K562 (cell line): ENCODE data around the gene PCDHA10. TPM values are rescaled to one million over a fixed set of nuclear protein-coding genes. Genes with fewer than 3 reads are reported as not detected.

Source experiments
- ATAC-seq: fragments of 200-7000 bp; cut with Tn5 transposase; 3 replicates; pipeline ENCODE4 v1.9.1; 2020; ENCODE audit warnings: moderate library complexity
- BruUV-seq: library from RNA; stranded (reverse); fragments of 400-500 nt; replicated peaks from 2 replicates; lab custom pipeline; 2021; lab: Mats Ljungman, UMichigan
- CTCF ChIA-PET: fragments of 300-600 bp; formaldehyde crosslinking; extraction: SDS; loops from one replicate; lab custom pipeline; 2021; ENCODE audit warnings: low intra/inter-chr PET ratio; lab: Yijun Ruan, JAX
- POLR2A ChIA-PET: fragments of 300-600, 350-650 bp; sonication (Branson Sonifier 250); formaldehyde crosslinking; extraction: SDS; loops from one replicate; lab custom pipeline; 2021; ENCODE audit warnings: antibody characterized with exemption, inconsistent platforms; lab: Yijun Ruan, JAX
- DNase-seq, 4 experiments: peaks; one replicate each; pipeline versions ENCODE4 v3.0.0 to v3.0.0-alpha.2; 2011 to 2018; ENCODE audit warnings: low spot score in 3 of 4, mixed read lengths in 3 of 4; ENCODE audit errors: extremely low read depth in 1 of 4
- FAIRE-seq: peaks from 2 replicates; lab custom pipeline; 2011; peaks lifted over from hg19 to GRCh38; lab: Jason Lieb, UNC
- H2AFZ ChIP-seq: 2 replicates; pipeline ENCODE4 v1.6.0; 2011; ENCODE audit warnings: low read depth, low read length, control low read depth, inconsistent platforms
- H3K27ac ChIP-seq: fragments of 200-600 bp; 3 replicates; pipeline ENCODE4 v1.8.0; 2011; ENCODE audit warnings: low read depth, mild to moderate bottlenecking, control low read depth, inconsistent platforms, low read length, moderate library complexity, mixed read lengths; ENCODE audit errors: extremely low read depth
- H3K27me3 ChIP-seq, 2 experiments: fragments of 300-600 bp in 1 of 2; 2 replicates in 1 of 2; 3 replicates in 1 of 2; pipeline versions ENCODE4 v1.6.0 to v1.8.0; 2011; ENCODE audit warnings: inconsistent platforms in 2 of 2, low read length in 2 of 2, mild to moderate bottlenecking in 1 of 2, mixed read lengths in 1 of 2, moderate library complexity in 1 of 2; ENCODE audit not compliant: control insufficient read depth in 2 of 2, insufficient read depth in 2 of 2
- H3K36me3 ChIP-seq: fragments of 300-600 bp; 3 replicates; pipeline ENCODE4 v1.8.0; 2011; ENCODE audit warnings: mild to moderate bottlenecking, low read length, inconsistent platforms; ENCODE audit not compliant: control insufficient read depth, insufficient read depth
- H3K4me1 ChIP-seq, 2 experiments: fragments of 200-600 bp in 1 of 2; replicated peaks in 1 of 2; 2 replicates in 1 of 2; 3 replicates in 1 of 2; pipeline versions ENCODE4 v1.5.1 to v1.8.0; 2011; ENCODE audit warnings: inconsistent platforms in 2 of 2, low read length in 2 of 2, mild to moderate bottlenecking in 1 of 2, mixed read lengths in 1 of 2, moderate library complexity in 1 of 2; ENCODE audit not compliant: control insufficient read depth in 2 of 2, insufficient read depth in 2 of 2
- H3K4me2 ChIP-seq: 2 replicates; pipeline ENCODE4 v1.6.1; 2011; ENCODE audit warnings: low read length, control low read depth, inconsistent platforms, mixed read lengths; ENCODE audit not compliant: insufficient read depth
- H3K4me3 ChIP-seq: fragments of 200-600 bp; sonication (generic), shearing (Covaris generic); 2 replicates; pipeline ENCODE4 v1.5.1; 2016; ENCODE audit warnings: control low read depth, inconsistent platforms
- H3K79me2 ChIP-seq: fragments of 200-600 bp; 3 replicates; pipeline ENCODE4 v1.8.0; 2011; ENCODE audit warnings: low read length, inconsistent platforms; ENCODE audit not compliant: control insufficient read depth, insufficient read depth
- H3K9ac ChIP-seq, 2 experiments: 2 replicates each; pipeline versions ENCODE4 v1.6.0 to v1.6.1; 2011; ENCODE audit warnings: low read depth in 2 of 2, low read length in 2 of 2, control low read depth in 1 of 2, inconsistent platforms in 1 of 2, mild to moderate bottlenecking in 1 of 2, mixed read lengths in 1 of 2; ENCODE audit not compliant: insufficient read depth in 1 of 2
- H3K9me1 ChIP-seq: one replicate; pipeline ENCODE4 v1.6.0; 2011; ENCODE audit warnings: inconsistent platforms, mild to moderate bottlenecking, low read length, moderate library complexity; ENCODE audit not compliant: control insufficient read depth, insufficient read depth
- H3K9me3 ChIP-seq: replicated peaks from 2 replicates; pipeline ENCODE4 v1.5.1; 2011; ENCODE audit warnings: low read depth, low read length, inconsistent platforms; ENCODE audit not compliant: control insufficient read depth, insufficient read depth
- H4K20me1 ChIP-seq: replicated peaks from 2 replicates; pipeline ENCODE4 v1.6.1; 2011; ENCODE audit warnings: low read length, inconsistent platforms, mixed read lengths; ENCODE audit not compliant: control insufficient read depth, insufficient read depth
- NFE2L1 ChIP-seq: fragments of 450-650 bp; IDR thresholded peaks from 2 replicates; pipeline ENCODE4 v1.6.1; 2016; ENCODE audit warnings: missing genetic modification characterization, low read depth, mild to moderate bottlenecking, missing compliant biosample characterization, moderate library complexity, borderline replicate concordance
- NRF1 ChIP-seq, 2 experiments: fragments of 450-650 bp; IDR thresholded peaks in 1 of 2; conservative IDR thresholded peaks in 1 of 2; 2 replicates each; pipeline ENCODE4 v1.6.1; 2014; ENCODE audit warnings: mild to moderate bottlenecking in 2 of 2
- ZNF696 ChIP-seq: fragments of 250-450 bp; sonication (Bioruptor Pico); conservative IDR thresholded peaks from 2 replicates; pipeline ENCODE4 v1.4.0; 2020; ENCODE audit warnings: mild to moderate bottlenecking, moderate library complexity
- WGBS: fragments of 100-300 bp; shearing (Covaris generic); methylation state at CpG from one replicate; pipeline ENCODE4 v1.1.6; 2016; ENCODE audit warnings: low coverage, mixed read lengths; ENCODE audit not compliant: insufficient coverage; ENCODE audit errors: missing lambda C conversion rate; 5-methylcytosine and 5-hydroxymethylcytosine counted together
- in situ Hi-C: fragments of 300-500 bp; cut with MboI; formaldehyde crosslinking; loops from 4 replicates; pipeline ENCODE4 v1.15.0; 2018; ENCODE audit warnings: inconsistent platforms, mixed read lengths
- intact Hi-C: fragments of 100-400 bp; cut with micrococcal nuclease; formaldehyde crosslinking; loops from 2 replicates; pipeline ENCODE4 v1.14.2; 2022
- polyA plus RNA-seq, 8 experiments: library from polyadenylated mRNA; depleted of rRNA in 4 of 8; stranded (reverse) in 5 of 8; unstranded in 3 of 8; fragments of >200 nt; fragmentation: Nextera tagmentation in 2 of 8; fragmentation: Illumina TruSeq in 1 of 8; extraction: Ambion mirVana in 2 of 8; extraction: Trizol in 1 of 8; gene quantifications; 2 replicates each; pipeline versions ENCODE4 v1.2.1 to v1.2.3, GENCODE V29; 2011 to 2014; ENCODE audit warnings: inconsistent platforms in 1 of 8, missing spikeins in 1 of 8
- total RNA-seq, 7 experiments: library from RNA; depleted of rRNA in 6 of 7; stranded (reverse); fragments of >200 nt in 6 of 7; fragmentation: Illumina TruSeq in 2 of 7; extraction: Trizol in 2 of 7; gene quantifications; 2 replicates each; pipeline versions ENCODE4 v1.2.1 to v1.2.3, GENCODE V29; 2011 to 2021; ENCODE audit warnings: low replicate concordance in 1 of 7
- TF ChIP-seq, protein P1 (sequence below): fragments of 250-450 bp; sonication (Bioruptor Pico); IDR thresholded peaks from 2 replicates; pipeline ENCODE4 v1.4.0; 2020; ENCODE audit warnings: borderline replicate concordance
- TF ChIP-seq, protein P2 (sequence below): fragments of 250-450 bp; sonication (Bioruptor Pico); IDR thresholded peaks from 2 replicates; pipeline ENCODE4 v1.4.0; 2020
- TF ChIP-seq, protein P3 (sequence below): fragments of 250-450 bp; sonication (Bioruptor Pico); IDR thresholded peaks from 2 replicates; pipeline ENCODE4 v1.5.0; 2021; ENCODE audit warnings: mild to moderate bottlenecking, borderline replicate concordance

PCDHA10 gene
- total and polyA plus RNA-seq, 9 of the 15 experiments (the other 6 are each of a cell fraction or from before 2014, with no cell fraction given), result not detected

DNA sequence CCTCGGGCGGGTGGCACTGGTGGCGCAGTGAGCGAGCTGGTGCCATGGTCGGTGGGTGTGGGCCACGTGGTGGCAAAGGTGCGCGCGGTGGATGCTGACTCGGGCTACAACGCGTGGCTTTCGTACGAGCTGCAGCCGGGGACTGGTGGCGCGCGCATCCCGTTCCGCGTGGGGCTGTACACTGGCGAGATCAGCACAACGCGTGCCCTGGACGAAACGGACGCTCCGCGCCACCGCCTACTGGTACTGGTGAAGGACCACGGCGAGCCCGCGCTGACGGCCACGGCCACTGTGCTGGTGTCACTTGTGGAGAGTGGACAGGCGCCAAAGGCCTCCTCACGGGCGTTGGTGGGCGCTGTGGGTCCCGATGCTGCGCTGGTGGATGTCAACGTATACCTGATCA lies 46.8 kb upstream of the PCDHA10 start (continued):
- TF ChIP-seq, protein P1, sequence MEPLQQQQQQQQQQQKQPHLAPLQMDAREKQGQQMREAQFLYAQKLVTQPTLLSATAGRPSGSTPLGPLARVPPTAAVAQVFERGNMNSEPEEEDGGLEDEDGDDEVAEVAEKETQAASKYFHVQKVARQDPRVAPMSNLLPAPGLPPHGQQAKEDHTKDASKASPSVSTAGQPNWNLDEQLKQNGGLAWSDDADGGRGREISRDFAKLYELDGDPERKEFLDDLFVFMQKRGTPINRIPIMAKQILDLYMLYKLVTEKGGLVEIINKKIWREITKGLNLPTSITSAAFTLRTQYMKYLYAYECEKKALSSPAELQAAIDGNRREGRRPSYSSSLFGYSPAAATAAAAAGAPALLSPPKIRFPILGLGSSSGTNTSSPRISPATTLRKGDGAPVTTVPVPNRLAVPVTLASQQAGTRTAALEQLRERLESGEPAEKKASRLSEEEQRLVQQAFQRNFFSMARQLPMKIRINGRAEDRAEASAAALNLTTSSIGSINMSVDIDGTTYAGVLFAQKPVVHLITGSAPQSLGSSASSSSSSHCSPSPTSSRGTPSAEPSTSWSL (CRISPR knock-in tag), result no peak
- TF ChIP-seq NRF1 (conservative IDR thresholded peaks at IDR 0.05 in 1 of 2, IDR thresholded peaks at IDR 0.05 in 1 of 2) (no peak), NFE2L1 (no peak), ZNF696 (no peak)

DNA sequence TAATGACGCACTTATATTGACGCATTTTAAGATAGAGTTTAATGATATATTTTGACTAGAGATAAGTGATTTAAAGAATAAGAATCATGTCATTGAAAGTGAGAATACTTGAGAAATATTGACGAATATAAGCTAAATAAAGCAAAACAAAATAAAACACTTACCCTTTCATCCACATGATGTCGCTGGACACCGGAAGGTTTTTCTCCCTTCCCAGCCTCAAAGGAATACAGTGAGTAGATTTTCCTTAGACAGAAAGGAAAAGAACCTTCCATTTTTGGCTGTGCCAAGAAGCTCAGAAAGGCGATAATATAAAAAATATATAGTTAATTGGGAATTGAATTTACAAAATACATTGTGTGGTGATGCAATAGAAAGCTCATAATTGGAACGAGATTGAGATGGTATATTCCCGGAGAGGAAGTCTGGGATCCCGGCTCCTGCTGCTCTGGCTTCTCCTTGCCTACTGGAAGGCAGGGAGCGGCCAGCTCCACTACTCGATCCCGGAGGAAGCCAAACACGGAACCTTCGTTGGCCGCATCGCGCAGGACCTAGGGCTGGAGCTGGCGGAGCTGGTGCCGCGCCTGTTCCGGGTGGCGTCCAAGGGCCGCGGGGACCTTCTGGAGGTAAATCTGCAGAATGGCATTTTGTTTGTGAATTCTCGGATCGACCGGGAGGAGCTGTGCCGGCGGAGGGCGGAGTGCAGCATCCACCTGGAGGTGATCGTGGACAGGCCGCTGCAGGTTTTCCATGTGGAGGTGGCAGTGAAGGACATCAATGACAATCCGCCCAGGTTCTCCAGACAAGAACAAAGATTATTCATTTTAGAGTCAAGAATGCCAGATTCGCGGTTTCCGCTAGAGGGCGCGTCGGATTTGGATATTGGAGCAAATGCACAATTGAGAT lies 34.1 kb upstream of the PCDHA10 start, which contains the start of gene PCDHA5:
Gene PCDHA5, plus strand, starts transcription at position 239 of the 906 bp plus-strand sequence.
- no peaks in the 10 kb centered on the region; the same call in 1 of the 2 replicates for H3K9me3 ChIP-seq
- DNase-seq, result peak in 2 of 4 experiments; percentile 31 to 61
- H3K4me1 ChIP-seq, result peaks cover 0 to 15% of the 10 kb centered on the region in 2 experiments; a peak in 2 of 5 replicates
- no TSS peak for BruUV-seq
- intact Hi-C loops (no loop called here), in situ Hi-C loops (no loop called here)
- no peaks in the 10 kb centered on the region for H3K27me3 ChIP-seq
- ChIA-PET POLR2A (interaction anchor here (0.7 kb wide), 1 partner anchor 420 kb away, joined by 4 read pairs; no protein-coding TSS in a partner anchor), CTCF (no interaction called here)
- no peaks in the 10 kb centered on the region for H3K36me3 ChIP-seq
- H2AFZ ChIP-seq, result no peak within 1 kb of the TSS; the same call in 1 of the 2 replicates
- no peaks in the 10 kb centered on the region for H3K79me2 ChIP-seq
- H3K27ac ChIP-seq, result no peak within 1 kb of the TSS
- no peak within 1 kb of the TSS for H3K9ac ChIP-seq
- H3K4me2 ChIP-seq, result peak within 1 kb of the TSS; percentile 8; the same call in 1 of the 2 replicates
- FAIRE-seq, result no peak
- peak; percentile 63 for ATAC-seq
- peak within 1 kb of the TSS; percentile 14; the same call in 1 of the 2 replicates for H3K4me3 ChIP-seq
- no peaks in the 10 kb centered on the region for H3K9me1 ChIP-seq
- H4K20me1 ChIP-seq, result no peaks in the 10 kb centered on the region
- 7% methylated on average over 36 of the region's 39 CpGs for whole genome bisulfite sequencing
- TF ChIP-seq, protein P2, sequence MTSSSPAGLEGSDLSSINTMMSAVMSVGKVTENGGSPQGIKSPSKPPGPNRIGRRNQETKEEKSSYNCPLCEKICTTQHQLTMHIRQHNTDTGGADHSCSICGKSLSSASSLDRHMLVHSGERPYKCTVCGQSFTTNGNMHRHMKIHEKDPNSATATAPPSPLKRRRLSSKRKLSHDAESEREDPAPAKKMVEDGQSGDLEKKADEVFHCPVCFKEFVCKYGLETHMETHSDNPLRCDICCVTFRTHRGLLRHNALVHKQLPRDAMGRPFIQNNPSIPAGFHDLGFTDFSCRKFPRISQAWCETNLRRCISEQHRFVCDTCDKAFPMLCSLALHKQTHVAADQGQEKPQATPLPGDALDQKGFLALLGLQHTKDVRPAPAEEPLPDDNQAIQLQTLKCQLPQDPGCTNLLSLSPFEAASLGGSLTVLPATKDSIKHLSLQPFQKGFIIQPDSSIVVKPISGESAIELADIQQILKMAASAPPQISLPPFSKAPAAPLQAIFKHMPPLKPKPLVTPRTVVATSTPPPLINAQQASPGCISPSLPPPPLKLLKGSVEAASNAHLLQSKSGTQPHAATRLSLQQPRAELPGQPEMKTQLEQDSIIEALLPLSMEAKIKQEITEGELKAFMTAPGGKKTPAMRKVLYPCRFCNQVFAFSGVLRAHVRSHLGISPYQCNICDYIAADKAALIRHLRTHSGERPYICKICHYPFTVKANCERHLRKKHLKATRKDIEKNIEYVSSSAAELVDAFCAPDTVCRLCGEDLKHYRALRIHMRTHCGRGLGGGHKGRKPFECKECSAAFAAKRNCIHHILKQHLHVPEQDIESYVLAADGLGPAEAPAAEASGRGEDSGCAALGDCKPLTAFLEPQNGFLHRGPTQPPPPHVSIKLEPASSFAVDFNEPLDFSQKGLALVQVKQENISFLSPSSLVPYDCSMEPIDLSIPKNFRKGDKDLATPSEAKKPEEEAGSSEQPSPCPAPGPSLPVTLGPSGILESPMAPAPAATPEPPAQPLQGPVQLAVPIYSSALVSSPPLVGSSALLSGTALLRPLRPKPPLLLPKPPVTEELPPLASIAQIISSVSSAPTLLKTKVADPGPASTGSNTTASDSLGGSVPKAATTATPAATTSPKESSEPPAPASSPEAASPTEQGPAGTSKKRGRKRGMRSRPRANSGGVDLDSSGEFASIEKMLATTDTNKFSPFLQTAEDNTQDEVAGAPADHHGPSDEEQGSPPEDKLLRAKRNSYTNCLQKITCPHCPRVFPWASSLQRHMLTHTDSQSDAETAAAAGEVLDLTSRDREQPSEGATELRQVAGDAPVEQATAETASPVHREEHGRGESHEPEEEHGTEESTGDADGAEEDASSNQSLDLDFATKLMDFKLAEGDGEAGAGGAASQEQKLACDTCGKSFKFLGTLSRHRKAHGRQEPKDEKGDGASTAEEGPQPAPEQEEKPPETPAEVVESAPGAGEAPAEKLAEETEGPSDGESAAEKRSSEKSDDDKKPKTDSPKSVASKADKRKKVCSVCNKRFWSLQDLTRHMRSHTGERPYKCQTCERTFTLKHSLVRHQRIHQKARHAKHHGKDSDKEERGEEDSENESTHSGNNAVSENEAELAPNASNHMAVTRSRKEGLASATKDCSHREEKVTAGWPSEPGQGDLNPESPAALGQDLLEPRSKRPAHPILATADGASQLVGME, result no peak
- TF ChIP-seq, protein P3, sequence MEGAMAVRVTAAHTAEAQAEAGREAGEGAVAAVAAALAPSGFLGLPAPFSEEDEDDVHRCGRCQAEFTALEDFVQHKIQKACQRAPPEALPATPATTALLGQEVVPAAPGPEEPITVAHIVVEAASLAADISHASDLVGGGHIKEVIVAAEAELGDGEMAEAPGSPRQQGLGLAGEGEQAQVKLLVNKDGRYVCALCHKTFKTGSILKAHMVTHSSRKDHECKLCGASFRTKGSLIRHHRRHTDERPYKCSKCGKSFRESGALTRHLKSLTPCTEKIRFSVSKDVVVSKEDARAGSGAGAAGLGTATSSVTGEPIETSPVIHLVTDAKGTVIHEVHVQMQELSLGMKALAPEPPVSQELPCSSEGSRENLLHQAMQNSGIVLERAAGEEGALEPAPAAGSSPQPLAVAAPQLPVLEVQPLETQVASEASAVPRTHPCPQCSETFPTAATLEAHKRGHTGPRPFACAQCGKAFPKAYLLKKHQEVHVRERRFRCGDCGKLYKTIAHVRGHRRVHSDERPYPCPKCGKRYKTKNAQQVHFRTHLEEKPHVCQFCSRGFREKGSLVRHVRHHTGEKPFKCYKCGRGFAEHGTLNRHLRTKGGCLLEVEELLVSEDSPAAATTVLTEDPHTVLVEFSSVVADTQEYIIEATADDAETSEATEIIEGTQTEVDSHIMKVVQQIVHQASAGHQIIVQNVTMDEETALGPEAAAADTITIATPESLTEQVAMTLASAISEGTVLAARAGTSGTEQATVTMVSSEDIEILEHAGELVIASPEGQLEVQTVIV, result no peak
